H9 (cell line): Measurements from ENCODE around the gene PHAF1. TPM values are rescaled to one million over a fixed set of nuclear protein-coding genes. Genes with fewer than 3 reads are reported as not detected.
A peak's percentile ranks its signal among the peaks of the same experiment; 100 is the strongest.

Experiments
- DNase-seq: peaks from one replicate; pipeline ENCODE4 v3.0.0-alpha.2; 2017
- H2AFZ ChIP-seq: one replicate; pipeline ENCODE4 v1.6.1; 2013; ENCODE audit warnings: mild to moderate bottlenecking, low read length, control low read depth, moderate library complexity
- H2AK5ac ChIP-seq: 2 replicates; pipeline ENCODE4 v1.6.1; 2013; ENCODE audit warnings: low read length, control low read depth, mixed read lengths; ENCODE audit not compliant: insufficient read length
- H2BK120ac ChIP-seq: one replicate; pipeline ENCODE4 v1.6.1; 2013; ENCODE audit warnings: low read depth, mild to moderate bottlenecking, low read length, control low read depth, inconsistent platforms; ENCODE audit not compliant: poor library complexity, severe bottlenecking
- H2BK12ac ChIP-seq: 2 replicates; pipeline ENCODE4 v1.6.1; 2013; ENCODE audit warnings: low read length, control low read depth, mixed read lengths, low read depth; ENCODE audit not compliant: insufficient read length
- H2BK15ac ChIP-seq: 2 replicates; pipeline ENCODE4 v1.6.1; 2013; ENCODE audit warnings: low read depth, low read length, control low read depth
- H2BK20ac ChIP-seq: one replicate; pipeline ENCODE4 v1.6.1; 2013; ENCODE audit warnings: low read depth, mild to moderate bottlenecking, low read length, control low read depth, inconsistent platforms; ENCODE audit not compliant: poor library complexity, severe bottlenecking
- H2BK5ac ChIP-seq: 2 replicates; pipeline ENCODE4 v1.6.1; 2013; ENCODE audit warnings: low read length, control low read depth, mixed read lengths; ENCODE audit not compliant: insufficient read length
- H3K14ac ChIP-seq: 2 replicates; pipeline ENCODE4 v1.6.1; 2013; ENCODE audit warnings: low read length, control low read depth; ENCODE audit not compliant: insufficient read depth
- H3K18ac ChIP-seq: 2 replicates; pipeline ENCODE4 v1.6.1; 2013; ENCODE audit warnings: low read depth, mild to moderate bottlenecking, mixed read lengths, low read length, control low read depth; ENCODE audit not compliant: insufficient read length
- H3K23ac ChIP-seq: 2 replicates; pipeline ENCODE4 v1.6.1; 2013; ENCODE audit warnings: low read length, control low read depth, mixed read lengths, low read depth; ENCODE audit not compliant: insufficient read length
- H3K23me2 ChIP-seq: 2 replicates; pipeline ENCODE4 v1.6.1; 2013; ENCODE audit warnings: low read depth, mild to moderate bottlenecking, mixed read lengths, low read length, control low read depth; ENCODE audit not compliant: insufficient read length, poor library complexity, severe bottlenecking
- H3K27ac ChIP-seq: 2 replicates; pipeline ENCODE4 v1.5.1; 2013; ENCODE audit warnings: low read length, control low read depth, mixed read lengths, low read depth; ENCODE audit not compliant: insufficient read length
- H3K27me3 ChIP-seq: 2 replicates; pipeline ENCODE4 v1.6.1; 2013; ENCODE audit warnings: low read length, control low read depth, inconsistent platforms; ENCODE audit not compliant: insufficient read depth
- H3K4ac ChIP-seq: 2 replicates; pipeline ENCODE4 v1.6.1; 2013; ENCODE audit warnings: low read depth, mild to moderate bottlenecking, control low read depth, inconsistent platforms, low read length, moderate library complexity
- H3K4me1 ChIP-seq: 2 replicates; pipeline ENCODE4 v1.6.1; 2013; ENCODE audit warnings: low read length, control low read depth, inconsistent platforms; ENCODE audit not compliant: insufficient read depth
- H3K4me2 ChIP-seq: 2 replicates; pipeline ENCODE4 v1.6.1; 2013; ENCODE audit warnings: low read length, control low read depth, mixed read lengths; ENCODE audit not compliant: insufficient read length, insufficient read depth
- H3K56ac ChIP-seq: 2 replicates; pipeline ENCODE4 v1.6.1; 2013; ENCODE audit warnings: low read depth, mild to moderate bottlenecking, mixed read lengths, low read length, control low read depth; ENCODE audit not compliant: insufficient read length
- H3K79me1 ChIP-seq: 2 replicates; pipeline ENCODE4 v1.6.1; 2013; ENCODE audit warnings: low read depth, mild to moderate bottlenecking, moderate library complexity, low read length, control low read depth, inconsistent platforms; ENCODE audit not compliant: insufficient read depth, poor library complexity, severe bottlenecking
- H3K79me2 ChIP-seq: 2 replicates; pipeline ENCODE4 v1.6.1; 2013; ENCODE audit warnings: low read length, control low read depth, inconsistent platforms; ENCODE audit not compliant: insufficient read depth
- H3K9ac ChIP-seq: 2 replicates; pipeline ENCODE4 v1.6.1; 2013; ENCODE audit warnings: low read length, control low read depth, mixed read lengths; ENCODE audit not compliant: insufficient read length; ENCODE audit errors: extremely low read depth
- H3K9me3 ChIP-seq: one replicate; pipeline ENCODE4 v1.6.1; 2013; ENCODE audit warnings: low read depth, low read length, inconsistent platforms; ENCODE audit not compliant: control insufficient read depth
- H3T11ph ChIP-seq: one replicate; pipeline ENCODE4 v1.6.1; 2013; ENCODE audit warnings: mild to moderate bottlenecking, low read length, control low read depth, inconsistent platforms
- H4K20me1 ChIP-seq: one replicate; pipeline ENCODE4 v1.6.1; 2013; ENCODE audit not compliant: control insufficient read depth, insufficient read length, insufficient read depth
- H4K5ac ChIP-seq: 2 replicates; pipeline ENCODE4 v1.6.1; 2013; ENCODE audit warnings: low read depth, mild to moderate bottlenecking, mixed read lengths, low read length, control low read depth; ENCODE audit not compliant: insufficient read length
- H4K8ac ChIP-seq: replicated peaks from 2 replicates; pipeline ENCODE4 v1.6.1; 2013; ENCODE audit warnings: low read length, control low read depth, mixed read lengths, low read depth; ENCODE audit not compliant: insufficient read length
- H4K91ac ChIP-seq: 2 replicates; pipeline ENCODE4 v1.6.1; 2013; ENCODE audit warnings: low read depth, mild to moderate bottlenecking, moderate library complexity, mixed read lengths, low read length, control low read depth; ENCODE audit not compliant: insufficient read length
- H3K27ac Mint-ChIP-seq, 3 experiments: 2 replicates in 2 of 3; 3 replicates in 1 of 3; pipeline ENCODE4 v1.8.0; 2020 to 2021; ENCODE audit warnings: mixed read lengths in 3 of 3, mild to moderate bottlenecking in 1 of 3, moderate library complexity in 1 of 3
- H3K27me3 Mint-ChIP-seq: 2 replicates; pipeline ENCODE4 v1.8.0; 2021; ENCODE audit warnings: low read depth, mild to moderate bottlenecking, moderate library complexity, mixed read lengths
- H3K36me3 Mint-ChIP-seq, 3 experiments: 2 replicates in 2 of 3; 3 replicates in 1 of 3; pipeline ENCODE4 v1.8.0; 2020 to 2021; ENCODE audit warnings: low read depth in 3 of 3, mixed read lengths in 3 of 3; ENCODE audit not compliant: insufficient read depth in 1 of 3
- H3K4me1 Mint-ChIP-seq, 2 experiments: 2 replicates each; pipeline ENCODE4 v1.8.0; 2020; ENCODE audit warnings: mixed read lengths in 2 of 2
- H3K4me3 Mint-ChIP-seq, 2 experiments: 2 replicates in 1 of 2; 3 replicates in 1 of 2; pipeline ENCODE4 v1.8.0; 2020 to 2021; ENCODE audit warnings: mild to moderate bottlenecking in 2 of 2, mixed read lengths in 2 of 2, moderate library complexity in 1 of 2
- H3K9me3 Mint-ChIP-seq, 2 experiments: 2 replicates in 1 of 2; 3 replicates in 1 of 2; pipeline ENCODE4 v1.8.0; 2020; ENCODE audit warnings: mild to moderate bottlenecking in 2 of 2, mixed read lengths in 2 of 2, moderate library complexity in 1 of 2
- WGBS: extraction: QIAGEN DNeasy Blood & Tissue Kit; methylation state at CpG from one replicate; pipeline ENCODE4 v1.1.7; 2013; ENCODE audit warnings: missing lambda C conversion rate, low lambda C conversion rate, mixed read lengths; ENCODE audit not compliant: insufficient read length; ENCODE audit errors: extremely low coverage; 5-methylcytosine and 5-hydroxymethylcytosine counted together
- total RNA-seq: library from RNA; stranded (reverse); gene quantifications from 2 replicates; pipeline ENCODE4 v1.2.1, GENCODE V29; 2021
- TF ChIP-seq, protein P1 (sequence below): fragments of 200-600 bp; sonication (generic); conservative IDR thresholded peaks from 3 replicates; pipeline ENCODE4 v1.8.0; 2021; ENCODE audit warnings: antibody characterized with exemption, mild to moderate bottlenecking

PHAF1 gene
- total RNA-seq, 1 experiment from 2014 or later, result 18.8 TPM

DNA sequence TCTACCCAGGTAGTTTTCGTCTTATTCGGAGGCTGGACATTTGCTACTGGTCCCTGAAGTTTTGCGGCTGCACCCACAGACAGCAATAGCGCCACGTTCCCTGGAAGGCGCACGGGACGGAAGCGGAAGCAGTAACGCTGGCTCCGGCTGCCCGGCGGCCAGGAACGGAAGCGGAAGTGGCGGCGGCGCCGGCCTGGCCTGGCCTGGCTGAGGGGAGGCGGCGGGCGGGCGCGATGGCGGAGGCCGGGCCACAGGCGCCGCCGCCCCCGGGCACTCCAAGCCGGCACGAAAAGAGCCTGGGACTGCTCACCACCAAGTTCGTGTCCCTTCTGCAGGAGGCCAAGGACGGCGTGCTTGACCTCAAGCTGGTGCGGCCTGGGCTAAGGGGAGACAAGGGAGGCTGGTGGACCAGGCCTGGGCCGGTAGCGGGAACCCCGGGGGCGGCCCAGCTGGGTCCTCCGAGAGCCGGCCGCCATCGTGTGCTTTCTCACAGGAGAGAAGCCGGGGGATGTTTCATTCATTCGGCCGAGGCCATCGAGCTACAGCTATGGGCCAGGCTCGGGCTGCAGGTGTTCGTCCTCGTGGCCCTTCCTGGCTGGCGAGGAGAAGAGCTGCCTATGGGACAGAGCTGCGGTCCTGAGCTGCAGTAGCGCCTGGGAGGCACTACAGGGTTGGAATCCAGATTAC, 82.4 kb downstream of the PHAF1 start, which contains the start of gene E2F4:
E2F4 (plus strand) TSS at position 161 of the 687 bp plus-strand sequence; CDS start at position 234, 73 bp downstream.
- peak; percentile 91 for DNase-seq
- TF ChIP-seq, protein P1, sequence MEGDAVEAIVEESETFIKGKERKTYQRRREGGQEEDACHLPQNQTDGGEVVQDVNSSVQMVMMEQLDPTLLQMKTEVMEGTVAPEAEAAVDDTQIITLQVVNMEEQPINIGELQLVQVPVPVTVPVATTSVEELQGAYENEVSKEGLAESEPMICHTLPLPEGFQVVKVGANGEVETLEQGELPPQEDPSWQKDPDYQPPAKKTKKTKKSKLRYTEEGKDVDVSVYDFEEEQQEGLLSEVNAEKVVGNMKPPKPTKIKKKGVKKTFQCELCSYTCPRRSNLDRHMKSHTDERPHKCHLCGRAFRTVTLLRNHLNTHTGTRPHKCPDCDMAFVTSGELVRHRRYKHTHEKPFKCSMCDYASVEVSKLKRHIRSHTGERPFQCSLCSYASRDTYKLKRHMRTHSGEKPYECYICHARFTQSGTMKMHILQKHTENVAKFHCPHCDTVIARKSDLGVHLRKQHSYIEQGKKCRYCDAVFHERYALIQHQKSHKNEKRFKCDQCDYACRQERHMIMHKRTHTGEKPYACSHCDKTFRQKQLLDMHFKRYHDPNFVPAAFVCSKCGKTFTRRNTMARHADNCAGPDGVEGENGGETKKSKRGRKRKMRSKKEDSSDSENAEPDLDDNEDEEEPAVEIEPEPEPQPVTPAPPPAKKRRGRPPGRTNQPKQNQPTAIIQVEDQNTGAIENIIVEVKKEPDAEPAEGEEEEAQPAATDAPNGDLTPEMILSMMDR, result no peak
- no peak within 1 kb of the TSS for H3T11ph ChIP-seq

More for the DNA sequence above, 82.4 kb downstream of the PHAF1 start, which contains the start of gene E2F4:
- Mint-ChIP-seq H3K9me3 (no peaks in the 10 kb centered on the region; a peak in 1 of 5 replicates), H3K4me3 (peak within 1 kb of the TSS; percentile 86 to 93), H3K36me3 (peaks cover 36 to 45% (median 43%) of the 10 kb centered on the region in 3 experiments), H3K27ac (no peak within 1 kb of the TSS; a peak in 2 of 7 replicates), H3K27me3 (0 out of 2 replicates have a peak, but pooled peaks cover 3% of the 10 kb centered on the region), H3K4me1 (peaks cover 18 to 29% of the 10 kb centered on the region in 2 experiments)
- H3K9me3 ChIP-seq, result no peaks in the 10 kb centered on the region
- H3K23me2 ChIP-seq, result peaks cover 8% of the 10 kb centered on the region
- no peak within 1 kb of the TSS for H2BK120ac ChIP-seq
- H3K23ac ChIP-seq, result no peak within 1 kb of the TSS
- H3K4ac ChIP-seq, result no peak within 1 kb of the TSS
- peak within 1 kb of the TSS; percentile 89 for H3K4me2 ChIP-seq
- H2BK5ac ChIP-seq, result no peak within 1 kb of the TSS
- H2BK15ac ChIP-seq, result no peak within 1 kb of the TSS
- no peaks in the 10 kb centered on the region for H4K20me1 ChIP-seq
- no peaks in the 10 kb centered on the region for H3K4me1 ChIP-seq
- H3K9ac ChIP-seq, result peak within 1 kb of the TSS; percentile 87
- no peak within 1 kb of the TSS for H4K5ac ChIP-seq
- no peak within 1 kb of the TSS for H2BK20ac ChIP-seq
- no peak within 1 kb of the TSS for H2AK5ac ChIP-seq
- H3K56ac ChIP-seq, result no peak within 1 kb of the TSS
- no peak within 1 kb of the TSS for H3K18ac ChIP-seq
- H3K14ac ChIP-seq, result no peak within 1 kb of the TSS; the same call in 1 of the 2 replicates
- H3K27me3 ChIP-seq, result no peaks in the 10 kb centered on the region; the same call in 1 of the 2 replicates
- H4K8ac ChIP-seq, result no peak within 1 kb of the TSS
- no peak within 1 kb of the TSS for H3K27ac ChIP-seq
- peaks cover 13% of the 10 kb centered on the region; the same call in 1 of the 2 replicates for H3K79me2 ChIP-seq
- H2AFZ ChIP-seq, result no peak within 1 kb of the TSS
- H3K79me1 ChIP-seq, result peaks cover 13% of the 10 kb centered on the region
- H4K91ac ChIP-seq, result no peak within 1 kb of the TSS
- no peak within 1 kb of the TSS for H2BK12ac ChIP-seq
- WGBS, result no CpG with 5 or more reads among the region's 54 CpGs
